SK-N-SH treated with all-trans-retinoic acid at 6 μM for 48 hours (cell line): ENCODE measurements around the gene NUMBL.

Source experiments
- ARNTL ChIP-seq: fragments of 450-650 bp; formaldehyde crosslinking; IDR thresholded peaks from 2 replicates; pipeline ENCODE4 v1.5.0; 2020; ENCODE audit warnings: low read depth, mild to moderate bottlenecking, moderate library complexity, borderline replicate concordance
- CREB5 ChIP-seq: fragments of 250-450 bp; sonication (Bioruptor Pico); IDR thresholded peaks from 2 replicates; pipeline ENCODE4 v1.5.1; 2020; ENCODE audit warnings: low read depth, mild to moderate bottlenecking, moderate library complexity
- CSDC2 ChIP-seq: fragments of 250-450 bp; sonication (Bioruptor Pico); IDR thresholded peaks from 2 replicates; pipeline ENCODE4 v1.5.0; 2020; ENCODE audit warnings: mild to moderate bottlenecking, moderate library complexity
- PATZ1 ChIP-seq: fragments of 250-450 bp; sonication (Bioruptor Pico); IDR thresholded peaks from 2 replicates; pipeline ENCODE4 v1.8.0; 2020; ENCODE audit warnings: mild to moderate bottlenecking, moderate library complexity, borderline replicate concordance
- SNAI2 ChIP-seq: fragments of 250-450 bp; sonication (Bioruptor Pico); IDR thresholded peaks from 2 replicates; pipeline ENCODE4 v1.5.0; 2020; ENCODE audit warnings: mild to moderate bottlenecking, moderate library complexity
- TOX ChIP-seq: fragments of 250-450 bp; sonication (Bioruptor Pico); IDR thresholded peaks from 2 replicates; pipeline ENCODE4 v1.8.0; 2021; ENCODE audit warnings: mild to moderate bottlenecking, moderate library complexity, borderline replicate concordance
- TSHZ2 ChIP-seq: fragments of 250-450 bp; sonication (Bioruptor Pico); IDR thresholded peaks from 2 replicates; pipeline ENCODE4 v1.5.0; 2020; ENCODE audit warnings: mild to moderate bottlenecking, moderate library complexity
- ZC3H10 ChIP-seq: fragments of 250-450 bp; sonication (Bioruptor Pico); IDR thresholded peaks from 2 replicates; pipeline ENCODE4 v1.5.1; 2021; ENCODE audit warnings: mild to moderate bottlenecking, moderate library complexity
- ZFP30 ChIP-seq: fragments of 450-650 bp; formaldehyde crosslinking; IDR thresholded peaks from 2 replicates; pipeline ENCODE4 v1.5.0; 2022; ENCODE audit warnings: mild to moderate bottlenecking, moderate library complexity
- ZNF565 ChIP-seq: fragments of 450-650 bp; formaldehyde crosslinking; conservative IDR thresholded peaks from 2 replicates; pipeline ENCODE4 v1.5.0; 2020; ENCODE audit warnings: low read depth, mild to moderate bottlenecking, moderate library complexity

- no peak for TF ChIP-seq SNAI2 (CRISPR knock-in tag)
- TF ChIP-seq CSDC2, result no peak
- TF ChIP-seq TSHZ2, result no peak
- TF ChIP-seq ZFP30, result no peak
- TF ChIP-seq CREB5 (CRISPR knock-in tag), result no peak
- no peak for TF ChIP-seq ZC3H10 (CRISPR knock-in tag)
- TF ChIP-seq PATZ1, result no peak
- TF ChIP-seq ARNTL (CRISPR knock-in tag), result no peak
- no peak for TF ChIP-seq ZNF565
- TF ChIP-seq TOX (CRISPR knock-in tag), result no peak
These were observed 39.6 kb downstream of the NUMBL start for GRCh38 chr19:40650749-40651305.
